B cell (primary cell): ENCODE results near the gene TP53. TPM values are rescaled to one million over a fixed set of nuclear protein-coding genes. Genes with fewer than 3 reads are reported as not detected.

Experiments
- ATAC-seq: fragments of 200-7000 bp; cut with Tn5 transposase; one replicate; pipeline ENCODE4 v1.10.0; 2021; ENCODE audit warnings: low read depth, mild to moderate bottlenecking, moderate number of reproducible peaks, moderate library complexity
- CTCF ChIA-PET: fragments of 350-600 bp; sonication (Branson Sonifier 250); formaldehyde crosslinking; loops from one replicate; lab custom pipeline; 2021; ENCODE audit warnings: antibody characterized with exemption, inconsistent platforms; lab: Charles Lee
- POLR2A ChIA-PET: fragments of 350-600 bp; sonication (Branson Sonifier 250); formaldehyde crosslinking; loops from one replicate; lab custom pipeline; 2021; ENCODE audit warnings: antibody characterized with exemption; lab: Charles Lee
- DNase-seq: peaks from one replicate; pipeline ENCODE4 v3.0.0; 2013
- H2AFZ ChIP-seq: 2 replicates; pipeline ENCODE4 v1.6.1; 2012; ENCODE audit warnings: mild to moderate bottlenecking, low read depth, low read length; ENCODE audit not compliant: insufficient read depth, poor library complexity, severe bottlenecking
- H3K27ac ChIP-seq, 2 donors: 1 replicate in 1 of 2; 2 replicates in 1 of 2; pipeline ENCODE4 v1.5.1; 2012 to 2013; ENCODE audit warnings: low read length in 2 of 2, mild to moderate bottlenecking in 2 of 2, moderate library complexity in 1 of 2
- H3K27me3 ChIP-seq, 4 experiments: fragments of 200-600 bp in 1 of 4; sonication (generic) in 1 of 4; replicated peaks in 1 of 4; 1 replicate in 2 of 4; 2 replicates in 2 of 4; pipeline versions ENCODE4 v1.6.1 to v1.7.0; 2013 to 2016; ENCODE audit warnings: low read length in 3 of 4, mild to moderate bottlenecking in 2 of 4, mixed read lengths in 1 of 4, moderate library complexity in 1 of 4; ENCODE audit not compliant: insufficient read depth in 4 of 4, control insufficient read depth in 3 of 4; ENCODE audit errors: control extremely low read depth in 1 of 4
- H3K36me3 ChIP-seq, 2 experiments: replicated peaks in 1 of 2; 1 replicate in 1 of 2; 2 replicates in 1 of 2; pipeline versions ENCODE4 v1.6.1 to v1.7.1; 2013; ENCODE audit warnings: low read length in 1 of 2; ENCODE audit not compliant: insufficient read depth in 2 of 2, control insufficient read depth in 1 of 2; ENCODE audit errors: control extremely low read depth in 1 of 2, extremely low read depth in 1 of 2
- H3K4me1 ChIP-seq, 2 donors: fragments of 200-600 bp in 1 of 2; sonication (generic) in 1 of 2; 1 replicate in 1 of 2; 2 replicates in 1 of 2; pipeline versions ENCODE4 v1.5.1 to v1.6.1; 2013 to 2017; ENCODE audit warnings: low read length in 2 of 2; ENCODE audit not compliant: control insufficient read depth in 2 of 2, insufficient read depth in 2 of 2
- H3K4me2 ChIP-seq: replicated peaks from 2 replicates; pipeline ENCODE3; 2012; ENCODE audit warnings: mild to moderate bottlenecking, low read depth, low read length; ENCODE audit not compliant: poor library complexity, severe bottlenecking
- H3K4me3 ChIP-seq, 5 experiments: fragments of 200-600 bp in 1 of 5; sonication (generic) in 1 of 5; 1 replicate in 3 of 5; 2 replicates in 2 of 5; pipeline versions ENCODE4 v1.5.1 to v1.7.0; 2011 to 2016; ENCODE audit warnings: low read length in 4 of 5, mild to moderate bottlenecking in 4 of 5, low read depth in 2 of 5, control low read depth in 1 of 5, moderate library complexity in 1 of 5; ENCODE audit not compliant: insufficient read depth in 1 of 5; ENCODE audit errors: control extremely low read depth in 1 of 5, extremely low read depth in 1 of 5
- H3K79me2 ChIP-seq: fragments of 200-600 bp; sonication (generic); one replicate; pipeline ENCODE4 v1.6.0; 2016; ENCODE audit warnings: low read length; ENCODE audit not compliant: control insufficient read depth, insufficient read depth
- H3K9ac ChIP-seq: fragments of 200-600 bp; sonication (generic); 2 replicates; pipeline ENCODE4 v1.6.1; 2017; ENCODE audit warnings: mild to moderate bottlenecking, low read length, moderate library complexity
- H3K9me3 ChIP-seq, 3 donors: one replicate each; pipeline versions ENCODE4 v1.6.1 to v1.7.1; 2013; ENCODE audit warnings: low read length in 2 of 3; ENCODE audit not compliant: control insufficient read depth in 2 of 3, insufficient read depth in 1 of 3; ENCODE audit errors: control extremely low read depth in 1 of 3
- H4K20me1 ChIP-seq: 2 replicates; pipeline ENCODE4 v1.6.0; 2012; ENCODE audit warnings: mild to moderate bottlenecking, low read length; ENCODE audit not compliant: insufficient read depth, control insufficient read depth, poor library complexity, severe bottlenecking
- H3K27ac Mint-ChIP-seq: one replicate; pipeline ENCODE4 v1.8.0; 2021; ENCODE audit warnings: mixed read lengths
- H3K27me3 Mint-ChIP-seq: one replicate; pipeline ENCODE4 v1.8.0; 2021; ENCODE audit warnings: mixed read lengths
- H3K4me1 Mint-ChIP-seq: one replicate; pipeline ENCODE4 v1.8.0; 2021; ENCODE audit warnings: mixed read lengths
- H3K4me3 Mint-ChIP-seq: one replicate; pipeline ENCODE4 v1.8.0; 2021; ENCODE audit warnings: mixed read lengths
- H3K9me3 Mint-ChIP-seq: one replicate; pipeline ENCODE4 v1.8.0; 2022; ENCODE audit warnings: mixed read lengths; ENCODE audit not compliant: insufficient read depth
- EZH2 ChIP-seq: IDR thresholded peaks from 2 replicates; pipeline ENCODE4 v1.6.1; 2012; ENCODE audit warnings: borderline replicate concordance, low read depth, mild to moderate bottlenecking, moderate library complexity, low read length; ENCODE audit not compliant: insufficient read depth, poor library complexity, severe bottlenecking
- WGBS: methylation state at CpG from one replicate; pipeline ENCODE4 v1.1.5; 2013; ENCODE audit warnings: missing lambda C conversion rate; ENCODE audit not compliant: insufficient coverage; 5-methylcytosine and 5-hydroxymethylcytosine counted together
- intact Hi-C: fragments of 100-400 bp; cut with micrococcal nuclease; formaldehyde crosslinking; loops from one replicate; pipeline ENCODE4 v1.10.0; 2022
- polyA plus RNA-seq: library from polyadenylated mRNA; depleted of rRNA; stranded (reverse); fragments of >200 nt; gene quantifications from 2 replicates; pipeline ENCODE4 v1.2.3, GENCODE V29; 2012
- total RNA-seq, 2 donors: library from RNA; stranded (reverse); fragments of 120-200 nt in 1 of 2; gene quantifications; 1 replicate in 1 of 2; 2 replicates in 1 of 2; pipeline versions ENCODE4 v1.2.3 to v1.2.4, GENCODE V29; 2013 to 2022
- TF ChIP-seq, protein P1 (sequence below): fragments of 200-600 bp; IDR thresholded peaks from one replicate; pipeline ENCODE4 v1.8.0; 2022; ENCODE audit warnings: antibody characterized with exemption, mild to moderate bottlenecking

The TP53 gene
- total and polyA plus RNA-seq, 2 donors (not counting 1 experiment from before 2014, with no cell fraction given): 76.1 to 89.9 TPM

DNA sequence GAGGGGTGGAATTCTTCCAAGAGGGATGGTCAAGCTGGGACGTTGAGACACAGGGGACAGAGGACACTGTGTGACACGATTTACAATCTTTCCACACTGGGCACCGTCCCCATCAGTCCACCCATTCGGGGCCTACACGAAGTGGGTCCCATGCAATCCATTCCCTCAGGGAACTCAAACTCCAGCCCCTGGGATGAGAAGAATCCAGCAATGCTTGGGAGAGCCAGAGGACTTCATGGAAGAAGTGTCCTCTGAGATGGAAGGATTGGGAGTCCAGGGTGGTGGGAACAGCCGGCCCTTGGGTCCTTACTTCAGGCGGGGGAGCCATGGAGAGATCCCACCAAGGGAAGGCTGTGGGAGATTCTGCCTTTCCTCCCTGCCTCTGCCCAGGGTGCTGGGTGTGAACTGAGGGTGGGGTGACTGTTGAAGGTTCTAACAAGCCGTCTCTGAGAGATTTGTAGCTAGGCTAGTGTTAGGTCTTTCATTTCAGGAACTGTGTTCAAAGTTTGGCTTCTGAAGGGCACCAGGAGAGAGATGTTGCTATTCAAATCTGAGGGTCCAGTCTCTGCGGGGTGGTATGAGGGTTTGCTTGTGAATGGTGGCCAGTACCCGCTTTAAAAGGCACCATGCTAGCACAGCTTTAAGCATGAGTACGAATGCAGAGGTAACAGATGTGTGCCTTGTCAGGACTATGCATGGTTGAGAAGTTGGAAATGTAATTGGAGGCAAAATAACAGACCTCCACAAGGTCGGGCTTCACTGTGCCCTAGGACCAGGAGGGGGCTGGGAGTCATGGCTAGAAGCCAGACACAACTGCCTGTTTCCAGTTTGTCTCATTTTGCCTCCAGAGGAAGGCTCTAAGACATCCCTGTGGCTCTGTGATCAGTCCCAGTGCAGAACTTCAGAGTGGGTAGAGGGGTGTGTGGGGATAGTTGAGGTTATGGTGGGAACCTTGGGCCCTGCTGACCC, 34.6 kb downstream of the TP53 start:
- DNase-seq: no peak
- Mint-ChIP-seq H3K4me3 (peak overlapping the region; percentile 68), H3K27ac (no peak overlapping the region), H3K4me1 (peaks cover 19% of the 10 kb centered on the region), H3K27me3 (peaks cover 45% of the 10 kb centered on the region), H3K9me3 (no peaks in the 10 kb centered on the region)
- Histone ChIP-seq H3K36me3 (no peaks in the 10 kb centered on the region), H3K27me3 (peaks cover 0 to 43% (median 29%) of the 10 kb centered on the region in 4 experiments), H3K9me3 (peaks cover 0 to 6% (median 0%) of the 10 kb centered on the region in 3 donors), H4K20me1 (no peaks in the 10 kb centered on the region), H3K27ac (no peak overlapping the region), H3K4me1 (peaks cover 20 to 24% of the 10 kb centered on the region in 2 donors), H3K9ac (no peak overlapping the region), H3K4me3 (no peak overlapping the region), H2AFZ (no peak overlapping the region), H3K79me2 (no peaks in the 10 kb centered on the region), H3K4me2 (no peak overlapping the region)
- intact Hi-C loops: no loop called here
- TF ChIP-seq, protein P1, sequence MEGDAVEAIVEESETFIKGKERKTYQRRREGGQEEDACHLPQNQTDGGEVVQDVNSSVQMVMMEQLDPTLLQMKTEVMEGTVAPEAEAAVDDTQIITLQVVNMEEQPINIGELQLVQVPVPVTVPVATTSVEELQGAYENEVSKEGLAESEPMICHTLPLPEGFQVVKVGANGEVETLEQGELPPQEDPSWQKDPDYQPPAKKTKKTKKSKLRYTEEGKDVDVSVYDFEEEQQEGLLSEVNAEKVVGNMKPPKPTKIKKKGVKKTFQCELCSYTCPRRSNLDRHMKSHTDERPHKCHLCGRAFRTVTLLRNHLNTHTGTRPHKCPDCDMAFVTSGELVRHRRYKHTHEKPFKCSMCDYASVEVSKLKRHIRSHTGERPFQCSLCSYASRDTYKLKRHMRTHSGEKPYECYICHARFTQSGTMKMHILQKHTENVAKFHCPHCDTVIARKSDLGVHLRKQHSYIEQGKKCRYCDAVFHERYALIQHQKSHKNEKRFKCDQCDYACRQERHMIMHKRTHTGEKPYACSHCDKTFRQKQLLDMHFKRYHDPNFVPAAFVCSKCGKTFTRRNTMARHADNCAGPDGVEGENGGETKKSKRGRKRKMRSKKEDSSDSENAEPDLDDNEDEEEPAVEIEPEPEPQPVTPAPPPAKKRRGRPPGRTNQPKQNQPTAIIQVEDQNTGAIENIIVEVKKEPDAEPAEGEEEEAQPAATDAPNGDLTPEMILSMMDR: no peak
- TF ChIP-seq EZH2: no peak
- no peak for ATAC-seq
- WGBS: 94% methylated on average over 8 of the region's 12 CpGs
- POLR2A ChIA-PET: no interaction called here
- CTCF ChIA-PET: no interaction called here
